ENCODE results near the gene ZNF664. TPM values are rescaled to one million over a fixed set of nuclear protein-coding genes. Genes with fewer than 3 reads are reported as not detected.

ZNF664 gene
- total and polyA plus RNA-seq, 2 of the 13 experiments (the other 11 are each of a cell fraction or from before 2014, with no cell fraction given), result 43.9 to 56.5 TPM

DNA sequence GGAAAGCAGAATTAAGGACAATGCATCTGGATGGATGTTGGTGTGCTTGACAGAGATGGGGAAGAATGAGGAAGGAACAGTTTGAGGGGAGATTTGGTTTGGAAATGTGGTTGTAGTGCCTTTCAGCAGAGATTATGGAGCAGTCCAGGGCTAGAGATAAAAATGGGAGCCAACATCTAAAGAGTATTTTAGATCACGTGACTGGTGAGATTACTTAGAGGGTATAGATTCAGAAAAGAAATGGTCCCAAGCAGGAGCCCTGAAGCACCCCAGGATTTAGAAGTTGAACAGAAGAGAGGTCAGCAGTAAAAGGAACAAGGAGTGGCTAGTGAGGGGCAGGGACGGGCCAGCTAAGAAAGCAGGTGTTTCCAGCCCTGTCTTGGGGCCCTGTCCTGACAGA, 29.6 kb downstream of the ZNF664 start:
- H4K20me1 ChIP-seq (ENCODE audit: insufficient read depth, low read length), result peaks cover 10% of the 10 kb centered on the region
- no peak overlapping the region for H3K9ac ChIP-seq (ENCODE audit: insufficient read depth, low read depth, low read length)
- WGBS (ENCODE audit: low lambda C conversion rate), result 96% methylated on average over 2 of the region's 2 CpGs
- H2AFZ ChIP-seq (ENCODE audit: low read length), result no peak overlapping the region
- H3K27ac ChIP-seq (ENCODE audit: extremely low read length, insufficient read depth, low read length), result no peak overlapping the region
- H3K27me3 ChIP-seq (ENCODE audit: control insufficient read depth in 1 of 2, insufficient read depth in 2 of 2, low read length in 2 of 2), result no peaks in the 10 kb centered on the region
- no TSS peak for BruUV-seq (replicated peaks)
- POLR2A ChIA-PET, result no interaction called here
- ATAC-seq, result no peak
- FAIRE-seq, result no peak
- no peaks in the 10 kb centered on the region for H3K9me3 ChIP-seq (ENCODE audit: low read length)
- CTCF ChIA-PET (ENCODE audit: low intra/inter-chr PET ratio, low total read pairs), result no interaction called here
- no peak for DNase-seq (ENCODE audit: low spot score)
- 0 out of 2 replicates have a peak, but pooled peaks cover 7% of the 10 kb centered on the region for H3K4me1 ChIP-seq (ENCODE audit: insufficient read depth, low read length)
- in situ Hi-C loops (cut with HindIII; ENCODE audit: extremely low pct_ligation_motif_present, low pct_unique_long_range_greater_than_20kb) (no loop called here), intact Hi-C loops (cut with micrococcal nuclease; ENCODE audit: unreplicated experiment) (no loop called here)
- H3K36me3 ChIP-seq (replicated peaks in 1 of 2; ENCODE audit: control insufficient read depth in 1 of 2, insufficient read depth in 2 of 2, low read length in 2 of 2), result peaks cover 16 to 87% of the 10 kb centered on the region in 2 experiments
- no peak for TF ChIP-seq FOXM1 (CRISPR knock-in tag; IDR thresholded peaks at IDR 0.05)
- TF ChIP-seq, protein P1, sequence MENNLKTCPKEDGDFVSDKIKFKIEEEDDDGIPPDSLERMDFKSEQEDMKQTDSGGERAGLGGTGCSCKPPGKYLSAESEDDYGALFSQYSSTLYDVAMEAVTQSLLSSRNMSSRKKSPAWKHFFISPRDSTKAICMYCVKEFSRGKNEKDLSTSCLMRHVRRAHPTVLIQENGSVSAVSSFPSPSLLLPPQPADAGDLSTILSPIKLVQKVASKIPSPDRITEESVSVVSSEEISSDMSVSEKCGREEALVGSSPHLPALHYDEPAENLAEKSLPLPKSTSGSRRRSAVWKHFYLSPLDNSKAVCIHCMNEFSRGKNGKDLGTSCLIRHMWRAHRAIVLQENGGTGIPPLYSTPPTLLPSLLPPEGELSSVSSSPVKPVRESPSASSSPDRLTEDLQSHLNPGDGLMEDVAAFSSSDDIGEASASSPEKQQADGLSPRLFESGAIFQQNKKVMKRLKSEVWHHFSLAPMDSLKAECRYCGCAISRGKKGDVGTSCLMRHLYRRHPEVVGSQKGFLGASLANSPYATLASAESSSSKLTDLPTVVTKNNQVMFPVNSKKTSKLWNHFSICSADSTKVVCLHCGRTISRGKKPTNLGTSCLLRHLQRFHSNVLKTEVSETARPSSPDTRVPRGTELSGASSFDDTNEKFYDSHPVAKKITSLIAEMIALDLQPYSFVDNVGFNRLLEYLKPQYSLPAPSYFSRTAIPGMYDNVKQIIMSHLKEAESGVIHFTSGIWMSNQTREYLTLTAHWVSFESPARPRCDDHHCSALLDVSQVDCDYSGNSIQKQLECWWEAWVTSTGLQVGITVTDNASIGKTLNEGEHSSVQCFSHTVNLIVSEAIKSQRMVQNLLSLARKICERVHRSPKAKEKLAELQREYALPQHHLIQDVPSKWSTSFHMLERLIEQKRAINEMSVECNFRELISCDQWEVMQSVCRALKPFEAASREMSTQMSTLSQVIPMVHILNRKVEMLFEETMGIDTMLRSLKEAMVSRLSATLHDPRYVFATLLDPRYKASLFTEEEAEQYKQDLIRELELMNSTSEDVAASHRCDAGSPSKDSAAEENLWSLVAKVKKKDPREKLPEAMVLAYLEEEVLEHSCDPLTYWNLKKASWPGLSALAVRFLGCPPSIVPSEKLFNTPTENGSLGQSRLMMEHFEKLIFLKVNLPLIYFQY (CRISPR knock-in tag; IDR thresholded peaks at IDR 0.05; ENCODE audit: borderline replicate concordance), result no peak
- TF ChIP-seq ZNF670 (CRISPR knock-in tag; IDR thresholded peaks at IDR 0.05; ENCODE audit: borderline replicate concordance), result no peak
- no peak for TF ChIP-seq MYPOP (CRISPR knock-in tag; IDR thresholded peaks at IDR 0.05)
- no peak overlapping the region for H3K4me3 ChIP-seq (replicated peaks in 1 of 3; ENCODE audit: insufficient read depth in 1 of 3, low read depth in 2 of 3, low read length in 3 of 3)
- no peak overlapping the region for H3K4me2 ChIP-seq (ENCODE audit: low read depth, low read length)
- H3K79me2 ChIP-seq (ENCODE audit: insufficient read depth, low read length), result peaks cover 18% of the 10 kb centered on the region
